ENCODE data around the gene PKM. TPM values are rescaled to one million over a fixed set of nuclear protein-coding genes. Genes with fewer than 3 reads are reported as not detected.

The PKM gene
- total RNA-seq, 1 donor from 2014 or later: 604 TPM

- Mint-ChIP-seq H3K36me3 (ENCODE audit: low read depth, unreplicated experiment) (no peaks in the 10 kb centered on the region), H3K4me3 (ENCODE audit: unreplicated experiment) (no peak overlapping the region), H3K4me1 (ENCODE audit: unreplicated experiment) (peaks cover 9% of the 10 kb centered on the region), H3K9me3 (ENCODE audit: unreplicated experiment) (no peaks in the 10 kb centered on the region), H3K27me3 (ENCODE audit: unreplicated experiment) (no peaks in the 10 kb centered on the region), H3K27ac (ENCODE audit: unreplicated experiment) (no peak overlapping the region)
- DNase-seq (ENCODE audit: low spot score): no peak
- TF ChIP-seq CTCF (IDR thresholded peaks at IDR 0.05; ENCODE audit: unreplicated experiment): no peak
Measured at GRCh38 chr15:72183781-72184164, 47.2 kb downstream of the PKM start.

GRCh38 chr15:72182673-72183072 lies 48.3 kb downstream of the PKM start:
- no peaks in the 10 kb centered on the region for H3K27me3 Mint-ChIP-seq (ENCODE audit: unreplicated experiment)
- no peaks in the 10 kb centered on the region for H3K9me3 Mint-ChIP-seq (ENCODE audit: unreplicated experiment)
- H3K36me3 Mint-ChIP-seq (ENCODE audit: low read depth, unreplicated experiment): no peaks in the 10 kb centered on the region
- peaks cover 9% of the 10 kb centered on the region for H3K4me1 Mint-ChIP-seq (ENCODE audit: unreplicated experiment)
- no peak overlapping the region for H3K27ac Mint-ChIP-seq (ENCODE audit: unreplicated experiment)
- TF ChIP-seq CTCF (IDR thresholded peaks at IDR 0.05; ENCODE audit: unreplicated experiment): no peak
- H3K4me3 Mint-ChIP-seq (ENCODE audit: unreplicated experiment): no peak overlapping the region
- no peak for DNase-seq (ENCODE audit: low spot score)

GRCh38 chr15:72182244-72182643 lies 48.7 kb downstream of the PKM start:
- no peak for TF ChIP-seq CTCF (IDR thresholded peaks at IDR 0.05; ENCODE audit: unreplicated experiment)
- H3K27ac Mint-ChIP-seq (ENCODE audit: unreplicated experiment): no peak overlapping the region
- no peaks in the 10 kb centered on the region for H3K36me3 Mint-ChIP-seq (ENCODE audit: low read depth, unreplicated experiment)
- H3K4me3 Mint-ChIP-seq (ENCODE audit: unreplicated experiment): no peak overlapping the region
- peaks cover 9% of the 10 kb centered on the region for H3K4me1 Mint-ChIP-seq (ENCODE audit: unreplicated experiment)
- no peak for DNase-seq (ENCODE audit: low spot score)
- no peaks in the 10 kb centered on the region for H3K9me3 Mint-ChIP-seq (ENCODE audit: unreplicated experiment)
- H3K27me3 Mint-ChIP-seq (ENCODE audit: unreplicated experiment): no peaks in the 10 kb centered on the region

- H3K36me3 Mint-ChIP-seq (ENCODE audit: low read depth, unreplicated experiment): no peaks in the 10 kb centered on the region
- no peak overlapping the region for H3K4me3 Mint-ChIP-seq (ENCODE audit: unreplicated experiment)
- H3K27ac Mint-ChIP-seq (ENCODE audit: unreplicated experiment): peak overlapping the region; percentile 53
Measured at GRCh38 chr15:72180761-72181324, 50.1 kb downstream of the PKM start.

More at GRCh38 chr15:72180761-72181324, 50.1 kb downstream of the PKM start:
- no peak for DNase-seq (ENCODE audit: low spot score)
- H3K4me1 Mint-ChIP-seq (ENCODE audit: unreplicated experiment): peaks cover 9% of the 10 kb centered on the region
- no peaks in the 10 kb centered on the region for H3K27me3 Mint-ChIP-seq (ENCODE audit: unreplicated experiment)
- no peaks in the 10 kb centered on the region for H3K9me3 Mint-ChIP-seq (ENCODE audit: unreplicated experiment)
- TF ChIP-seq CTCF (IDR thresholded peaks at IDR 0.05; ENCODE audit: unreplicated experiment): no peak

Measured in endothelial cell (in vitro differentiated cells).